ENCODE results near the gene TM7SF2.
"Not testable (repeated sequence)": the region's sequence is repeated elsewhere in the genome, so short reads cannot be mapped to it uniquely, and the experiment has no call there.

TM7SF2 gene

GRCh38 chr11:65115361-65116082 is 3.9 kb downstream of the TM7SF2 start:
- no peak for DNase-seq

GRCh38 chr11:65116370-65117205 is 4.9 kb downstream of the TM7SF2 start:
- DNase-seq = peak; percentile 73

GRCh38 chr11:65117206-65118096 is 5.8 kb downstream of the TM7SF2 start, which contains the start of gene ZNHIT2:
Gene ZNHIT2 (minus strand): TSS chr11:65117701. CDS start chr11:65117653, 48 bp downstream.
- DNase-seq = peak; percentile 100

GRCh38 chr11:65118097-65118837 is 6.6 kb downstream of the TM7SF2 start:
- no peak for DNase-seq

GRCh38 chr11:65118891-65119669 is 7.4 kb downstream of the TM7SF2 start:
- DNase-seq = not testable (repeated sequence)

GRCh38 chr11:65119670-65119995 is 8.0 kb downstream of the TM7SF2 start:
- no peak for DNase-seq

GRCh38 chr11:65120831-65121230 is 9.2 kb downstream of the TM7SF2 start:
- DNase-seq = no peak

GRCh38 chr11:65121447-65121864 is 9.8 kb downstream of the TM7SF2 start:
- DNase-seq = no peak

- DNase-seq = peak; percentile 100
These were observed 10.4 kb downstream of the TM7SF2 start, which contains the start of the genes FAU and MRPL49 for GRCh38 chr11:65121865-65122696. Gene FAU (minus strand): TSS chr11:65122134. CDS start chr11:65121813, 321 bp downstream. Gene MRPL49 (plus strand): TSS chr11:65122321. CDS start chr11:65122347, 26 bp downstream.

- DNase-seq = no peak
These were observed 13.0 kb downstream of the TM7SF2 start for GRCh38 chr11:65124480-65125196.

GRCh38 chr11:65125197-65126056 is 13.8 kb downstream of the TM7SF2 start:
- no peak for DNase-seq

- no peak for DNase-seq
These were observed 15.1 kb downstream of the TM7SF2 start for GRCh38 chr11:65126624-65127274.

GRCh38 chr11:65127473-65128181 is 16.0 kb downstream of the TM7SF2 start:
- no peak for DNase-seq

GRCh38 chr11:65128182-65129145 is 16.8 kb downstream of the TM7SF2 start:
- DNase-seq = no peak

GRCh38 chr11:65129649-65130441 is 18.2 kb downstream of the TM7SF2 start:
- DNase-seq = no peak

All from activated naive CD4-positive, alpha-beta T cell treated with anti-CD3 and anti-CD28 coated beads, Interleukin-2, amount 50 U/mL, for 16 hours (primary cell).